Liver (tissue), 3 donors: ENCODE measurements around the gene SCLY.
"Not testable (repeated sequence)": the region's sequence is repeated elsewhere in the genome, so short reads cannot be mapped to it uniquely, and the experiment has no call there.

ENCODE experiments used
- EGR1 ChIP-seq, 2 donors: IDR thresholded peaks; 2 replicates each; pipeline ENCODE4 v1.6.1; 2016 to 2018; ENCODE audit warnings: antibody characterized with exemption in 2 of 2, low read depth in 2 of 2
- FOXA1 ChIP-seq: IDR thresholded peaks from 2 replicates; pipeline ENCODE4 v1.6.1; 2016; ENCODE audit warnings: antibody characterized with exemption
- GABPA ChIP-seq, 2 donors: IDR thresholded peaks in 1 of 2; conservative IDR thresholded peaks in 1 of 2; 2 replicates each; pipeline ENCODE4 v1.6.1; 2016; ENCODE audit warnings: antibody characterized with exemption in 2 of 2, mild to moderate bottlenecking in 1 of 2, moderate library complexity in 1 of 2
- HNF4A ChIP-seq, 2 donors: conservative IDR thresholded peaks; 2 replicates each; pipeline ENCODE4 v1.6.1; 2016; ENCODE audit warnings: antibody characterized with exemption in 2 of 2, mild to moderate bottlenecking in 2 of 2
- JUND ChIP-seq, 2 donors: IDR thresholded peaks; 2 replicates each; pipeline ENCODE4 v1.6.1; 2016; ENCODE audit warnings: antibody characterized with exemption in 2 of 2
- RAD21 ChIP-seq, 2 donors: IDR thresholded peaks; 2 replicates each; pipeline ENCODE4 v1.6.1; 2016; ENCODE audit warnings: antibody characterized with exemption in 2 of 2, mild to moderate bottlenecking in 2 of 2
- YY1 ChIP-seq: IDR thresholded peaks from 2 replicates; pipeline ENCODE4 v1.6.1; 2016; ENCODE audit warnings: antibody characterized with exemption, mild to moderate bottlenecking
- TF ChIP-seq, protein P1 (sequence below): fragments of 150-350 bp; IDR thresholded peaks from 2 replicates; pipeline ENCODE4 v1.5.1; 2017; ENCODE audit warnings: improper control_type of control experiment, low read depth, low read length; ENCODE audit not compliant: missing input control
- TF ChIP-seq, protein P2 (sequence below): IDR thresholded peaks from 2 replicates; pipeline ENCODE4 v1.6.1; 2016; ENCODE audit warnings: antibody characterized with exemption, mild to moderate bottlenecking
- TF ChIP-seq, protein P3 (sequence below): IDR thresholded peaks from 2 replicates; pipeline ENCODE4 v1.6.1; 2016; ENCODE audit warnings: antibody characterized with exemption
- donor health status: healthy.
- donor health status: healthy.

DNA sequence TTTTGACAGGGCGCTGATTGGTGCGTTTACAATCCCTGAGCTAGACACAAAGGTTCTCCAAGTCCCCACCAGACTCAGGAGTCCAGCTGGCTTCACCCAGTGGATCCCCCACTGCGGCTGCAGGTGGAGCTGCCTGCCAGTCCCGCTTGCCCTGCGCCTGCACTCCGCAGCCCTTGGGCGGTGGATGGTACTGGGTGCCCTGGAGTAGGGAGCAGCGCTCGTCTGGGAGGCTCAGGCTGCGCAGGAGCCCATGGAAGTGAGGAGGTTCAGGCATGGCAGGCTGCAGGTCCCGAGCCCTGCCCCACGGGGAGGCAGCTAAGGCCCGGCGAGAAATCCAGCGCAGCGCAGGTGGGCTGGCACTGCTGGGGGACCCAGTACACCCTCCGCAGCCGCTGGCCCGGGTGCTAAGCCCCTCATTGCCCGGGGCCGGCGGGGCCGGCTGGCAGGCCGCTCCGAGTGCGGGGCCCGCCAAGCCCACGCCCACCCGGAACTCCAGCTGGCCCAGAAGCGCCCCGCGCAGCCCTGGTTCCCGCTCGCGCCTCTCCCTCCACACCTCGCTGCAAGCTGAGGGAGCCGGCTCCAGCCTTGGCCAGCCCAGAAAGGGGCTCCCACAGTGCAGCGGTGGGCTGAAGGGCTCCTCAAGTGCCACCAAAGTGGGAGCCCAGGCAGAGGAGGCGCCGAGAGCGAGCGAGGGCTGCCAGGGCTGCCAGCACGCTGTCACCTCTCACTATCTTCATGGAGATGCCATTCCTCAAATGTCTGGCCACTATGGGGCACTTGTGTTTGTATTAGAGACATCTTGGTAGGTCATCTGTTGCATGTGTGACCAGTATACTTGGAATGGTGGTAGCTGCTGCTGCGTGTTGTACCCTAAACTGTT lies 2.9 kb upstream of the SCLY start:
- TF ChIP-seq, protein P1, sequence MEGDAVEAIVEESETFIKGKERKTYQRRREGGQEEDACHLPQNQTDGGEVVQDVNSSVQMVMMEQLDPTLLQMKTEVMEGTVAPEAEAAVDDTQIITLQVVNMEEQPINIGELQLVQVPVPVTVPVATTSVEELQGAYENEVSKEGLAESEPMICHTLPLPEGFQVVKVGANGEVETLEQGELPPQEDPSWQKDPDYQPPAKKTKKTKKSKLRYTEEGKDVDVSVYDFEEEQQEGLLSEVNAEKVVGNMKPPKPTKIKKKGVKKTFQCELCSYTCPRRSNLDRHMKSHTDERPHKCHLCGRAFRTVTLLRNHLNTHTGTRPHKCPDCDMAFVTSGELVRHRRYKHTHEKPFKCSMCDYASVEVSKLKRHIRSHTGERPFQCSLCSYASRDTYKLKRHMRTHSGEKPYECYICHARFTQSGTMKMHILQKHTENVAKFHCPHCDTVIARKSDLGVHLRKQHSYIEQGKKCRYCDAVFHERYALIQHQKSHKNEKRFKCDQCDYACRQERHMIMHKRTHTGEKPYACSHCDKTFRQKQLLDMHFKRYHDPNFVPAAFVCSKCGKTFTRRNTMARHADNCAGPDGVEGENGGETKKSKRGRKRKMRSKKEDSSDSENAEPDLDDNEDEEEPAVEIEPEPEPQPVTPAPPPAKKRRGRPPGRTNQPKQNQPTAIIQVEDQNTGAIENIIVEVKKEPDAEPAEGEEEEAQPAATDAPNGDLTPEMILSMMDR, result not testable (repeated sequence)
- not testable (repeated sequence) for TF ChIP-seq RAD21 (IDR thresholded peaks at IDR 0.05); JUND (IDR thresholded peaks at IDR 0.05); EGR1 (IDR thresholded peaks at IDR 0.05; ENCODE audit: low read depth in 2 of 2); HNF4A (conservative IDR thresholded peaks at IDR 0.05); YY1; FOXA1; GABPA (IDR thresholded peaks at IDR 0.05 in 1 of 2, conservative IDR thresholded peaks at IDR 0.05 in 1 of 2)
- TF ChIP-seq, protein P2, sequence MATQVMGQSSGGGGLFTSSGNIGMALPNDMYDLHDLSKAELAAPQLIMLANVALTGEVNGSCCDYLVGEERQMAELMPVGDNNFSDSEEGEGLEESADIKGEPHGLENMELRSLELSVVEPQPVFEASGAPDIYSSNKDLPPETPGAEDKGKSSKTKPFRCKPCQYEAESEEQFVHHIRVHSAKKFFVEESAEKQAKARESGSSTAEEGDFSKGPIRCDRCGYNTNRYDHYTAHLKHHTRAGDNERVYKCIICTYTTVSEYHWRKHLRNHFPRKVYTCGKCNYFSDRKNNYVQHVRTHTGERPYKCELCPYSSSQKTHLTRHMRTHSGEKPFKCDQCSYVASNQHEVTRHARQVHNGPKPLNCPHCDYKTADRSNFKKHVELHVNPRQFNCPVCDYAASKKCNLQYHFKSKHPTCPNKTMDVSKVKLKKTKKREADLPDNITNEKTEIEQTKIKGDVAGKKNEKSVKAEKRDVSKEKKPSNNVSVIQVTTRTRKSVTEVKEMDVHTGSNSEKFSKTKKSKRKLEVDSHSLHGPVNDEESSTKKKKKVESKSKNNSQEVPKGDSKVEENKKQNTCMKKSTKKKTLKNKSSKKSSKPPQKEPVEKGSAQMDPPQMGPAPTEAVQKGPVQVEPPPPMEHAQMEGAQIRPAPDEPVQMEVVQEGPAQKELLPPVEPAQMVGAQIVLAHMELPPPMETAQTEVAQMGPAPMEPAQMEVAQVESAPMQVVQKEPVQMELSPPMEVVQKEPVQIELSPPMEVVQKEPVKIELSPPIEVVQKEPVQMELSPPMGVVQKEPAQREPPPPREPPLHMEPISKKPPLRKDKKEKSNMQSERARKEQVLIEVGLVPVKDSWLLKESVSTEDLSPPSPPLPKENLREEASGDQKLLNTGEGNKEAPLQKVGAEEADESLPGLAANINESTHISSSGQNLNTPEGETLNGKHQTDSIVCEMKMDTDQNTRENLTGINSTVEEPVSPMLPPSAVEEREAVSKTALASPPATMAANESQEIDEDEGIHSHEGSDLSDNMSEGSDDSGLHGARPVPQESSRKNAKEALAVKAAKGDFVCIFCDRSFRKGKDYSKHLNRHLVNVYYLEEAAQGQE, result not testable (repeated sequence)
- TF ChIP-seq, protein P3, sequence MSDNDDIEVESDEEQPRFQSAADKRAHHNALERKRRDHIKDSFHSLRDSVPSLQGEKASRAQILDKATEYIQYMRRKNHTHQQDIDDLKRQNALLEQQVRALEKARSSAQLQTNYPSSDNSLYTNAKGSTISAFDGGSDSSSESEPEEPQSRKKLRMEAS, result not testable (repeated sequence)
